ENCODE data around the gene JUND.

The JUND gene

GRCh38 chr19:18289471-18290301 lies 8.3 kb upstream of the JUND start:
- TF ChIP-seq GATA3 (IDR thresholded peaks at IDR 0.05; ENCODE audit: low read depth, low read length) = no peak
- TF ChIP-seq GATA2 (IDR thresholded peaks at IDR 0.05; ENCODE audit: low read depth, low read length) = no peak

- TF ChIP-seq GATA2 (IDR thresholded peaks at IDR 0.05; ENCODE audit: low read depth, low read length) (no peak), GATA3 (IDR thresholded peaks at IDR 0.05; ENCODE audit: low read depth, low read length) (no peak)
Measured at GRCh38 chr19:18287836-18288772, 6.7 kb upstream of the JUND start.

GRCh38 chr19:18286973-18287635 lies 5.7 kb upstream of the JUND start:
- TF ChIP-seq GATA2 (IDR thresholded peaks at IDR 0.05; ENCODE audit: low read depth, low read length) (no peak), GATA3 (IDR thresholded peaks at IDR 0.05; ENCODE audit: low read depth, low read length) (no peak)

GRCh38 chr19:18284712-18285360 lies 3.4 kb upstream of the JUND start:
- TF ChIP-seq GATA3 (IDR thresholded peaks at IDR 0.05; ENCODE audit: low read depth, low read length) = no peak
- no peak for TF ChIP-seq GATA2 (IDR thresholded peaks at IDR 0.05; ENCODE audit: low read depth, low read length)

GRCh38 chr19:18283338-18283737 lies 1.9 kb upstream of the JUND start:
- TF ChIP-seq GATA2 (IDR thresholded peaks at IDR 0.05; ENCODE audit: low read depth, low read length) (no peak), GATA3 (IDR thresholded peaks at IDR 0.05; ENCODE audit: low read depth, low read length) (no peak)

GRCh38 chr19:18282788-18283141 lies 1.3 kb upstream of the JUND start:
- TF ChIP-seq GATA2 (IDR thresholded peaks at IDR 0.05; ENCODE audit: low read depth, low read length) = no peak
- TF ChIP-seq GATA3 (IDR thresholded peaks at IDR 0.05; ENCODE audit: low read depth, low read length) = no peak

GRCh38 chr19:18282021-18282787 lies 782 bp upstream of the JUND start:
- no peak for TF ChIP-seq GATA3 (IDR thresholded peaks at IDR 0.05; ENCODE audit: low read depth, low read length)
- TF ChIP-seq GATA2 (IDR thresholded peaks at IDR 0.05; ENCODE audit: low read depth, low read length) = no peak

GRCh38 chr19:18280247-18281081 lies 958 bp downstream of the JUND start:
- TF ChIP-seq GATA2 (IDR thresholded peaks at IDR 0.05; ENCODE audit: low read depth, low read length) (no peak), GATA3 (IDR thresholded peaks at IDR 0.05; ENCODE audit: low read depth, low read length) (no peak)

- TF ChIP-seq GATA3 (IDR thresholded peaks at IDR 0.05; ENCODE audit: low read depth, low read length) = no peak
- no peak for TF ChIP-seq GATA2 (IDR thresholded peaks at IDR 0.05; ENCODE audit: low read depth, low read length)
Measured at GRCh38 chr19:18279516-18280246, 1.7 kb downstream of the JUND start.

GRCh38 chr19:18279266-18279515 lies 2.2 kb downstream of the JUND start:
- TF ChIP-seq GATA3 (IDR thresholded peaks at IDR 0.05; ENCODE audit: low read depth, low read length) (no peak), GATA2 (IDR thresholded peaks at IDR 0.05; ENCODE audit: low read depth, low read length) (no peak)

- TF ChIP-seq GATA3 (IDR thresholded peaks at IDR 0.05; ENCODE audit: low read depth, low read length) (no peak), GATA2 (IDR thresholded peaks at IDR 0.05; ENCODE audit: low read depth, low read length) (no peak)
Measured at GRCh38 chr19:18278521-18279265, 2.7 kb downstream of the JUND start.
